Skeletal muscle tissue (tissue), 4 donors: ENCODE measurements around the gene FAM83D. TPM values are rescaled to one million over a fixed set of nuclear protein-coding genes. Genes with fewer than 3 reads are reported as not detected.
A peak's percentile ranks its signal among the peaks of the same experiment; 100 is the strongest.

Experiments
- H3K27ac ChIP-seq: one replicate; pipeline ENCODE4 v1.7.0; 2013; ENCODE audit warnings: mild to moderate bottlenecking, low read depth, low read length, inconsistent platforms
- H3K27me3 ChIP-seq, 3 donors: one replicate each; pipeline ENCODE4 v1.7.0; 2013; ENCODE audit warnings: low read length in 3 of 3; ENCODE audit not compliant: control insufficient read depth in 3 of 3, insufficient read depth in 3 of 3
- H3K36me3 ChIP-seq, 3 donors: one replicate each; pipeline ENCODE4 v1.7.0; 2013; ENCODE audit warnings: low read length in 3 of 3; ENCODE audit not compliant: control insufficient read depth in 3 of 3, insufficient read depth in 3 of 3
- H3K4me1 ChIP-seq, 3 donors: one replicate each; pipeline ENCODE4 v1.7.0; 2013; ENCODE audit warnings: low read length in 3 of 3, mild to moderate bottlenecking in 3 of 3; ENCODE audit not compliant: control insufficient read depth in 3 of 3, insufficient read depth in 3 of 3
- H3K4me3 ChIP-seq, 3 donors: one replicate each; pipeline ENCODE4 v1.7.0; 2013; ENCODE audit warnings: low read length in 3 of 3
- H3K9ac ChIP-seq, 3 donors: one replicate each; pipeline ENCODE4 v1.7.0; 2013; ENCODE audit warnings: low read length in 3 of 3, mild to moderate bottlenecking in 3 of 3, moderate library complexity in 2 of 3, low read depth in 1 of 3
- H3K9me3 ChIP-seq, 3 donors: one replicate each; pipeline ENCODE4 v1.7.0; 2013; ENCODE audit warnings: low read length in 3 of 3; ENCODE audit not compliant: control insufficient read depth in 3 of 3
- total RNA-seq: library from RNA; depleted of rRNA; stranded (reverse); fragments of >200 nt; gene quantifications from one replicate; pipeline ENCODE4 v1.2.3, GENCODE V29; 2014
- donor health status: Osteomylitis.

FAM83D gene
- 4.2 TPM for total RNA-seq

DNA sequence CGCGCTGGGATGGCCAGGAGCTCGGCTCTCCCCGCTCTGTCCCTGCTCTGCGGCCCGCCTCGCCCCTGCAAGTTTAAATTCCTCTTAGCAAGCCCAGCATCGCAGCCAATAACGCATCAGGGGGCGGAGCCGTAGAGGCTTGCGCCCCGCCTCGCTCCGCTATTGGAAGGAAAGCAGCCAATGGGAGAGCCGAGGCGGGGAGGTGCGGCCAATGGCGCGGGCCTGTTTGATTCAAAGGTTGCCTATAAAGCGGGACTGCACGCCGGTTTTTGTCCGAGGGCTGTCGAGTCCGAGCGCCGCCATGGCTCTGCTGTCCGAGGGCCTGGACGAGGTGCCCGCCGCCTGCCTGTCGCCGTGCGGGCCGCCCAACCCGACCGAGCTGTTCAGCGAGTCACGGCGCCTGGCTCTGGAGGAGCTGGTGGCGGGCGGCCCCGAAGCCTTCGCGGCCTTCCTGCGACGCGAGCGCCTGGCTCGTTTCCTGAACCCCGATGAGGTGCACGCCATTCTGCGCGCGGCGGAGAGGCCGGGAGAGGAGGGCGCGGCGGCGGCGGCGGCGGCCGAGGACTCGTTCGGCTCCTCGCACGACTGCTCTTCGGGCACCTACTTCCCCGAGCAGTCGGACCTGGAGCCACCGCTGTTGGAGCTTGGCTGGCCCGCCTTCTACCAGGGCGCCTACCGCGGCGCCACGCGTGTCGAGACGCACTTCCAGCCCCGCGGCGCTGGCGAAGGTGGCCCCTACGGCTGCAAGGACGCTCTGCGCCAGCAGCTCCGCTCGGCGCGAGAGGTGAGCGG, at the start of gene FAM83D:
Gene FAM83D, plus strand, starts transcription at position 276 of the 792 bp plus-strand sequence. Its CDS starts 26 bp downstream, at position 302.
- Histone ChIP-seq H3K9ac (peak within 1 kb of the TSS in 2 of 3 donors; percentile 38 to 68), H3K27me3 (peaks cover 0 to 21% (median 15%) of the 10 kb centered on the region in 3 donors), H3K4me1 (peaks cover 8 to 15% (median 9%) of the 10 kb centered on the region in 3 donors), H3K4me3 (peak within 1 kb of the TSS; percentile 19 to 73 (median 69)), H3K36me3 (no peaks in the 10 kb centered on the region), H3K9me3 (no peaks in the 10 kb centered on the region), H3K27ac (no peak within 1 kb of the TSS)

GRCh38 chr20:38877483-38877882, 48.7 kb upstream of the FAM83D start:
- no peak overlapping the region for H3K4me3 ChIP-seq
- H3K36me3 ChIP-seq = no peaks in the 10 kb centered on the region
- H3K27me3 ChIP-seq = peaks cover 17 to 38% (median 23%) of the 10 kb centered on the region in 3 donors
- no peak overlapping the region for H3K9ac ChIP-seq
- H3K27ac ChIP-seq = no peak overlapping the region
- peaks cover 3 to 13% (median 5%) of the 10 kb centered on the region in 3 donors for H3K4me1 ChIP-seq
- no peaks in the 10 kb centered on the region for H3K9me3 ChIP-seq

DNA sequence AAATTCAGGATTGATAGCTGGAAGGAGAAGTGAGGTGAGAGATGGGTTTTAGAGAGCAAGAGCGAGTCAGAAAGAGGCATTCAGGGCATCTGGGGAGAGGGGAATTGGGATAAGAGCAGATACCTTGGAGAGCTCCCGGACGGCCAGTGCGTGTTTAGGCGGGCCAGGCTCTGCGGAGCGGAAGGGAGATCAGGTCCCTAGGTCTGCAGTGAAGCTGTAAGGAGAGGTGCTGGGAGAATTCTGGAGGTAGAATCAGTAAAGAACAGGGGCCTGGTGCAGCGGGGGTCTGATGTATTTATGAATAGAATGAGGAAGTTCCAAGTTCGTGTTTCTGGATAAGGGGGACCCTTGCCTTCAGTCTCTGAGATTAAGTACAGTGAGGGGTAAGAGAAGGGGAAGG, 47.4 kb upstream of the FAM83D start:
- Histone ChIP-seq H3K9me3 (no peaks in the 10 kb centered on the region), H3K27ac (no peak overlapping the region), H3K4me3 (no peak overlapping the region), H3K36me3 (no peaks in the 10 kb centered on the region), H3K9ac (no peak overlapping the region), H3K4me1 (peaks cover 3 to 17% (median 8%) of the 10 kb centered on the region in 3 donors), H3K27me3 (peaks cover 19 to 41% (median 26%) of the 10 kb centered on the region in 3 donors)

GRCh38 chr20:38880952-38881735, 45.1 kb upstream of the FAM83D start:
- Histone ChIP-seq H3K27me3 (peaks cover 12 to 32% (median 26%) of the 10 kb centered on the region in 3 donors), H3K27ac (no peak overlapping the region), H3K9ac (no peak overlapping the region), H3K4me3 (no peak overlapping the region), H3K36me3 (no peaks in the 10 kb centered on the region), H3K4me1 (peaks cover under 1 to 3% (median 3%) of the 10 kb centered on the region in 3 donors), H3K9me3 (no peaks in the 10 kb centered on the region)

DNA sequence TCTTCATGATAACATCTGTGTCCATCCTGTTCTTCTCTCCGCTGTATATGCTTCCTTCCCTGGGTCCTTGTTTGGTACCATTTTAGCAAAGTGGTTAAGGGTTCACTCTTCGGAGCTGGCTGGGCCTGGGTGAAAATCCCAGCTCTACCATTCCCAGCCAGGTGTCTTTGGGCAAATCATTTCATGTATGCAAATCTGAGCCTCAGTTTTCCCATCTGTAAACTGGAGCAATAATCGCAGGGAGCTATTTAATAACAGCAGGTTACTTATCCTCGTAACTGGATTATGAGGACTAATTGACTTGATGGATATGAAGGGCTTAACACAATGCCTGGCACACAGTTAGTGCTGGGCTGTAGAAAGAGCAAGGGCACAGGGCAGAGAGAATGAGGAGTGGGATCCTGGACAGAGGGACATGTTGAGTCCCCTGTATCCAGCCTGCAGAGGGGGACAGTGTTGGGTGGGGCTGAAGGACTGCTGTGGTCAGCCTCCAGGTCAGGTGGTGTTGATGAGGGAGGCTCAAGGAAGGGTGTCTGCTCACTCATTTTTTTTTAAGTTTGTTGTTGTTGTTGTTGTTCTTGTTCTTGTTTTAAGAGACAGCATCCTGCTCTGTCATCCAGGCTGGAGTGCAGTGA, 44.3 kb upstream of the FAM83D start:
- H3K27me3 ChIP-seq = peaks cover 12 to 32% (median 24%) of the 10 kb centered on the region in 3 donors

GRCh38 chr20:38882600-38882999, 43.6 kb upstream of the FAM83D start:
- Histone ChIP-seq H3K27me3 (peaks cover 12 to 32% (median 24%) of the 10 kb centered on the region in 3 donors), H3K9ac (no peak overlapping the region), H3K4me3 (no peak overlapping the region), H3K27ac (no peak overlapping the region), H3K4me1 (peaks cover 3% of the 10 kb centered on the region in 3 donors), H3K36me3 (no peaks in the 10 kb centered on the region), H3K9me3 (no peaks in the 10 kb centered on the region)

More for the DNA sequence above, 44.3 kb upstream of the FAM83D start:
- Histone ChIP-seq H3K36me3 (no peaks in the 10 kb centered on the region), H3K9ac (no peak overlapping the region), H3K27ac (no peak overlapping the region), H3K9me3 (no peaks in the 10 kb centered on the region), H3K4me3 (no peak overlapping the region), H3K4me1 (peaks cover 3% of the 10 kb centered on the region in 3 donors)

DNA sequence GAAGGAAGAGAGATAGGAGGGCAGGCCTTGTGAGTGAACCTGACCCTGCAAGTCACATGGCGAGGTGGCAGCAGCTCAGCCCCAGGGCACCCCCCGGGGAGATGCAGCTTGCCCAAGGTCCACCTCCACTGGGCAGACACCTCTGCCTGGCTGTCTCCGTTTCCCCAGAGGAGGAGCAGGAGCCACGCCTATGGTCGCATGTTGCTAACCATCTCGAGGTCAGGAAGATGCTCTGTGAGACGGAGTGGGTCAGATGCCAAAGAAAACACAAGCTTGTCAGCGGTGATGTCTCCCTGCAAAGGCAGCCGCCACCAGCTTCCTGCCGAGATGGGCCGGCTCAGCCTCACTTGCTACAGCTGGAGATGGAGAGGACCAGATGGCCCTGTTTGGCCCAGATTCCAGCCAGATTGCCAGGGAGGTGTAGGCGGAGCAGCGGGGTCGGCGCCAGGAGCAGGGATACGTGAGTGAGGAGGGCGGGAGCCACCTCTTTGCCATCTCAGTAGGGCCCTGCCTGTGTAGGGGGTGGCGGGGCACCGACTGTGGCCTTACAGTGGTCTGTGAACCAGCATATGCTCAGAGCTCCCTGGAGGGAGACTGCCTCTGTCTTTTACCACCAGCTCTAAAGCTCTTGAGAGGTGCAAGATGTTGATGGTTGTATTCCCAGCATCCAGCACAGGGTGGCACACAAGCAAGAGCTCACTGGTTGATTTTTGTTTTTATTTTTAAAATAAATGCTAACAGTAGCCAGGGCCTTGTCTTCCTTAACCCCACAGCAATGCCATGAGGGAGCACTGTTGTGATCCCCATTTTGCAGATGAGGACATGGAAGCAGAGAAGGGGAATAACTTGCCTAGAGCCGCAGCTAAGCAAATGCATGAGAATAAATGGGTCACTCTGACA, 42.9 kb upstream of the FAM83D start:
- no peak overlapping the region for H3K4me3 ChIP-seq
- H3K9ac ChIP-seq = no peak overlapping the region
- peaks cover 12 to 32% (median 24%) of the 10 kb centered on the region in 3 donors for H3K27me3 ChIP-seq
- H3K9me3 ChIP-seq = no peaks in the 10 kb centered on the region
- no peaks in the 10 kb centered on the region for H3K36me3 ChIP-seq
- H3K4me1 ChIP-seq = peaks cover 3% of the 10 kb centered on the region in 3 donors
- H3K27ac ChIP-seq = no peak overlapping the region

DNA sequence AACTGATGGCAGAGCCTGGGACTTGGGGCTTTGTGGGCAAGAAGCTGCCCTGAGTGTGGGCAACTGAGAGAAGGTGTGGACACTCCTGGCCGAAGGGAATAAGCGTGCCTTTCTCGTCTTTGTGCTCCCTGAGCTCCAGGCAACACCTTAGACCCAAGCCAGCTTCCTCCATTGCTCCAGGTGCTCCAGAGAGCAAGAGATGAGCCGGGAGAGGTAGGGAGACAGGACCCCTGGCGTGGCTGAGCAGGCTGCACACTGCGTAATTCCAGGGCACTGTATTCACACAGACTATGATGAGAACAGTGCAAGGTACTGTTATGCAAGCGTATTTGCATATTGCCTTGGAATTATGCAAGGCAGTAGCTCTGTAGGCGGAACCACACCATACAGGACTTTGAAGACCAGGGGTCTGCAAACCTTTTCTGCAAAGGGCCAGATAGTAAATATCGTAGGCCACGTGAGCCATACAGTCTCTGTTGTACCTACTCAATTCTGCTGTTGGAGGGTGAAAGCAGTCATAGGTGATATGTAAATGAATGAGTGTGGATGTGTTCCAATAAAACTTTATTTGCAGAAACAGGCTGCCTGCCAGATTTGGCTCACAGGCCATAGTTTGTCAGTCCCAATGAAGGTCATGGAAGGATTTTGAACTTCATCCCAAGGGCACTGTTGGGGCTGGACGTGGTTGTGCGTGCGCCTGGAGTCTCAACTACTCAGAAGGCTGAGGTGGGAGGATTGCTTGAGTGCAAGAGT, 42.1 kb upstream of the FAM83D start:
- H3K27ac ChIP-seq = no peak overlapping the region
- H3K9ac ChIP-seq = no peak overlapping the region
- no peaks in the 10 kb centered on the region for H3K36me3 ChIP-seq
- peaks cover 12 to 32% (median 24%) of the 10 kb centered on the region in 3 donors for H3K27me3 ChIP-seq
- H3K4me1 ChIP-seq = peaks cover 3% of the 10 kb centered on the region in 3 donors
- H3K4me3 ChIP-seq = no peak overlapping the region
- H3K9me3 ChIP-seq = no peaks in the 10 kb centered on the region
